ENCODE data around the gene MCAT. TPM values are rescaled to one million over a fixed set of nuclear protein-coding genes. Genes with fewer than 3 reads are reported as not detected.

MCAT gene
- polyA plus RNA-seq, 1 of the 3 experiments (the other 2 are of a cell fraction) = 12.0 TPM

DNA sequence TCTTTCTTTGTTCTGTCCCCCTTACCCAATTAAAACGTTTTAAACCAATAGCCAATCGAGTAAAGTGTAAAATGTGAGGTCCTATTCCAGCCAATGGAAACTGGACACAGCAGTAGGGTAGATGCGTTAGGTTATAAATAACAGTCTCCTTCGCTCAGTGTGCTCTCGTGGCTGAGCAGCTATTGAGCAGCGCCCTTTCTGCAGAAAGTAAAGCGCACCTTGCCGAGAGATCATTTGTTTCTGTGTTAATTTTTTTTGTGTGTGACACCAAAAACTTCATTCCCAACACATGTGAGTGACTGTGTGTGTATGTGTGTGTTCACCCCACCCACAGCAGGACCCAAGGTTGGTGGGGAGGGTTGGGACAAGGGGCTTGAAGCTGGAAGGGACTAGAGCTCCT is 46.8 kb downstream of the MCAT start:
- CTCF ChIA-PET = no interaction called here
- Histone ChIP-seq H3K9me3 (no peaks in the 10 kb centered on the region), H3F3A (replicated peaks; ENCODE audit: insufficient read depth) (no peaks in the 10 kb centered on the region), H4K20me1 (ENCODE audit: insufficient read depth) (no peaks in the 10 kb centered on the region), H3K27me3 (ENCODE audit: insufficient read depth) (no peaks in the 10 kb centered on the region), H3K4me1 (ENCODE audit: control insufficient read depth in 1 of 2, insufficient read depth in 2 of 2, low read depth in 1 of 2, low read length in 1 of 2) (peaks cover 0 to 8% of the 10 kb centered on the region in 2 experiments; a peak in 1 of 4 replicates), H3K79me2 (ENCODE audit: insufficient read depth) (no peaks in the 10 kb centered on the region), H2AFZ (ENCODE audit: low read depth) (no peak overlapping the region), H3K9me2 (no peaks in the 10 kb centered on the region), H3K27ac (ENCODE audit: low read depth in 2 of 2, low read length in 1 of 2) (no peak overlapping the region), H3K36me3 (replicated peaks in 1 of 2; ENCODE audit: control insufficient read depth in 1 of 2, insufficient read depth in 2 of 2, low read length in 1 of 2) (no peaks in the 10 kb centered on the region), H3K4me3 (ENCODE audit: low read depth in 2 of 2, low read length in 1 of 2) (no peak overlapping the region), H3K9ac (no peak overlapping the region), H3K4me2 (no peak overlapping the region)
- 74% methylated on average over 8 of the region's 8 CpGs for WGBS (ENCODE audit: low lambda C conversion rate)
- POLR2A ChIA-PET = no interaction called here
- DNase-seq = no peak
- TF ChIP-seq, protein P1, sequence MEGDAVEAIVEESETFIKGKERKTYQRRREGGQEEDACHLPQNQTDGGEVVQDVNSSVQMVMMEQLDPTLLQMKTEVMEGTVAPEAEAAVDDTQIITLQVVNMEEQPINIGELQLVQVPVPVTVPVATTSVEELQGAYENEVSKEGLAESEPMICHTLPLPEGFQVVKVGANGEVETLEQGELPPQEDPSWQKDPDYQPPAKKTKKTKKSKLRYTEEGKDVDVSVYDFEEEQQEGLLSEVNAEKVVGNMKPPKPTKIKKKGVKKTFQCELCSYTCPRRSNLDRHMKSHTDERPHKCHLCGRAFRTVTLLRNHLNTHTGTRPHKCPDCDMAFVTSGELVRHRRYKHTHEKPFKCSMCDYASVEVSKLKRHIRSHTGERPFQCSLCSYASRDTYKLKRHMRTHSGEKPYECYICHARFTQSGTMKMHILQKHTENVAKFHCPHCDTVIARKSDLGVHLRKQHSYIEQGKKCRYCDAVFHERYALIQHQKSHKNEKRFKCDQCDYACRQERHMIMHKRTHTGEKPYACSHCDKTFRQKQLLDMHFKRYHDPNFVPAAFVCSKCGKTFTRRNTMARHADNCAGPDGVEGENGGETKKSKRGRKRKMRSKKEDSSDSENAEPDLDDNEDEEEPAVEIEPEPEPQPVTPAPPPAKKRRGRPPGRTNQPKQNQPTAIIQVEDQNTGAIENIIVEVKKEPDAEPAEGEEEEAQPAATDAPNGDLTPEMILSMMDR (IDR thresholded peaks at IDR 0.05) = no peak
- TF ChIP-seq EP300 (IDR thresholded peaks at IDR 0.05; ENCODE audit: borderline replicate concordance in 1 of 2, low read depth in 1 of 2, low read length in 1 of 2) (no peak), RCOR1 (IDR thresholded peaks at IDR 0.05; ENCODE audit: low read length) (no peak), YY1 (IDR thresholded peaks at IDR 0.05; ENCODE audit: low read depth) (no peak), TEAD4 (IDR thresholded peaks at IDR 0.05; ENCODE audit: borderline replicate concordance, insufficient read depth) (no peak), RXRA (IDR thresholded peaks at IDR 0.05; ENCODE audit: borderline replicate concordance, low read depth) (no peak), NFIC (IDR thresholded peaks at IDR 0.05; ENCODE audit: borderline replicate concordance) (no peak), IRF3 (IDR thresholded peaks at IDR 0.05; ENCODE audit: low read depth, low read length) (no peak), SIN3A (IDR thresholded peaks at IDR 0.05; ENCODE audit: borderline replicate concordance, low read depth, low read length) (no peak), REST (IDR thresholded peaks at IDR 0.05; ENCODE audit: low read depth, low read length) (no peak), USF1 (IDR thresholded peaks at IDR 0.05; ENCODE audit: borderline replicate concordance, low read depth) (no peak)

Data from SK-N-SH (cell line).